Stimulated activated CD4-positive, alpha-beta T cell treated with anti-CD3 and anti-CD28 coated beads, TNF-alpha, amount 100 ng/mL, for 48 hours (primary cell): ENCODE measurements around the gene ATP10A.

ENCODE experiments used
- DNase-seq, 3 donors: peaks; one replicate each; pipeline ENCODE4 v3.0.0-alpha.2; 2020; ENCODE audit warnings: low read depth in 3 of 3

ATP10A gene

DNA sequence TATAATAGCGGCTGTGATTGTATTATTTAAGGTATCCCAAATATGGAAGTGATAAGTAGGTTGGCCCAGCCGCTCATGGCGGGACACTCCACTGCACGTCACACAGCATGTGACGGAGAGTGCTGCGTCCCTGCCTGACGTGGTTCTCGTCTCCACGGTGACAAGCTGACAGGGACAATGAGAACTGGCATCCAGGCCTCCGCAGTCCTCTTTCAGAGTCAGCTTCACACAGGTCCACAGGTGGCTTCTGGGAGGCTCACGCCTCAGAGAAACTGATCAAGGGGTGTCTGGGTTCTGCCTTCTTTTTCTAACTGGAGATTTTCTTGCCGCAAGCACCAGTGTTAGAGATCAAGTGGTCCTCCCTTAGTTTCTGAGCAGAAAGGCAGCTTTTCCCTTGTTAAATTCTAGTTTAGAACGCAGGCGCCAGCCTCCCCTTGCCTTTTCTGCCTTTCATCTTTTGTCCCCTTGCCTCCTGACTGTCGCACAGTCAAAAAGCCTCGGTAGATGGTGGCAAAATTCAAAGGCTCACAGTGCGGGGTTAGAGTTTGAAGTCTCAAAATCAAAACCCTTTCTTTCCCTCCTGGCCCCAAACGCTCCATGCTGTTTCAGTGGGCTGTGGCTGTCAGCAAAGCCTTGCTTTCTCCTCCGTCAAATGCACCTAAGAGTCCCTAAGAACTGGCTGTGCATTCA lies 120.9 kb downstream of the ATP10A start:
- DNase-seq = no peak

DNA sequence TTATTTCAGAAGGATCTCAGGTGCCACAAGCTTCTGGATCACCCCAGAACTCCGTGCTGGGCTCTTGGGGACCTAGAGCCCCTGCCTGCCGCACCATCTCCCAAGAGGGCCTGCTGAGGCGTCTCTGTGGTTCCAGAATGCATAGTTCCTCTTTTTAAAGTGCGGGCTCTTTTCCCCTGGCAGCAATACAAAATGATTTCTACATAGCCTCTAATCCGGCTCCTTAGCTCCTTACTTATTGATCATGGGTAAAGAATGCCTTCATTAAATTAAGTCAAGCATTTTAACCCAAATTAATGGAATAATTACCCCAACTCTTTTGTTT lies 121.9 kb downstream of the ATP10A start:
- no peak for DNase-seq

DNA sequence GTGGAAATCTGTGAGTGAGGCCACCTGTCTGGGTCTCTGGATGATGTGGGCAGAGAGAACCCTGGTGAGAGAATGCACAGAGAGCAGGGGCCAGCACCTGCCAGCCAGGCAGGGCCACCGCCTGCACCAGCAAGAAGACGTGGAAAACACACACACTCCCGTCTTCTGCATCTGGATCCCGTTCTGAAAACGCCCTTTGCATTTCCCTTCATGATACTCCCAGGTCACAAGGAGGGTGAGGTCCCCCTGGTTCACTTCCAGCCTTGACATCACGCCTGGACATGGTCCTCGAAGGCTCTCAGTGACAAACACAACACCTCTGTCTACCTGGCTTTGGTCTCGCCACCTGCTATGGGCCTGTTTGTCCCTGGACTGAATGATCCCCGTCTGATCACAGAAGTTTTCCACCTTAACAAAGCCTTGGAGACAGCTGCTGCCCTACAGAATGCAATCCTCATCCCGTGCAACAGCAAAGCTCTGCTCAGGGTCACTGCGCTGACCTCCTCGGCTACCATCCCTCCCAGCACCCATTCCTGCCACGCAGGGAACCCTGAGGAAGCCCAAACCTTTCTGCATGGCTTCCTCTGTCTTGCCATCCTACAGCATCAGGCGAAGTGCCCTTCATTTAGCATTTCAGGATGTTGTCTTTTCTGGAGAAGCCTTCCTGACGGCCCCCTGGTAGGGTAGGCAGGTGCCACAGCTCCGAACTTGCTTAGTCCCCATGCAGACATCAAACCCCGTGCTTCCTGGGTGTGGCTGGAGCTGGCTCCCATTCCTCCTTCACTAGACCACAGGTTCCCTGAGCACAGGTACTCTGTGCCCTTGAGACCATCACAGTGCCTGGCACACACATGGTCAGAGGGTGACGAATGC lies 122.5 kb downstream of the ATP10A start:
- no peak for DNase-seq

GRCh38 chr15:25739687-25740121 lies 123.4 kb downstream of the ATP10A start:
- peak in 1 of 3 donors; percentile 17 for DNase-seq

DNA sequence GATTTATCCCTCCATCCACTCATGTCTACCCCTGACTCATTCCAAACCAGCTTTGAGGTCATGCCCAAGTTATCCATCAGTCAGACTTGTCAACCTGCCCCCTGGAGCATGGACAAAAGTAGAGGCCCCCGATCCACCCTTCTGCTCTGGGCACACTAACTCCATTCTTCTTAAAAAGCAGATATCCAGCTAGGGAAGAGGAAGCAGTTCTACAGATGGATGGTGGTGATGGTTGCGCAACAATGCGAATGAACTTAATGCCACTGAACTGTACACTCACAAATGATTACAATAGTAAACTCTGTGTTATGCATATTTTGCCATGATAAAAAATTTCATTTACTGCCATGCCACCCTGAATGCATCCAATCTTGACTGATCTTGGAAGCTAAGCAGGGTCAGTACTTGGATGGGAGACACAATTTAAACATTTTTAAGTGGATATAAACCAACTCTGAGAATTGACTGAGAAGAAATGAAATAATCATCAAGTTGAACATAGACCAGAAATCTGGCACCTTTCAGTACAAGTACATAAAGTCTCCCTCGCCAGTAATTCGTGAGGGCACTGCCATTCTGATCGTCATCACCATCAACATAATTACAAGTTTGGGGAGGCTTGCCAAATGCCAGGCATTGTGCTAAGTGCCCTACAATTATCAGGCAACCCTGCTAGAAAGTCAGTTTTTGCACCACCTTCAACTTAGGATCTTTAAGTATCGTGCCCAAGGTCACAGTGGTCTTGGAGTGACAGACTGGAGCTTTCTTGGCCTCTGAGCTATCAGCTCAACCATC lies 124.8 kb downstream of the ATP10A start:
- no peak for DNase-seq

GRCh38 chr15:25737218-25737643 lies 125.9 kb downstream of the ATP10A start:
- no peak for DNase-seq

- no peak for DNase-seq
These were observed 126.7 kb downstream of the ATP10A start for GRCh38 chr15:25736461-25736860.

DNA sequence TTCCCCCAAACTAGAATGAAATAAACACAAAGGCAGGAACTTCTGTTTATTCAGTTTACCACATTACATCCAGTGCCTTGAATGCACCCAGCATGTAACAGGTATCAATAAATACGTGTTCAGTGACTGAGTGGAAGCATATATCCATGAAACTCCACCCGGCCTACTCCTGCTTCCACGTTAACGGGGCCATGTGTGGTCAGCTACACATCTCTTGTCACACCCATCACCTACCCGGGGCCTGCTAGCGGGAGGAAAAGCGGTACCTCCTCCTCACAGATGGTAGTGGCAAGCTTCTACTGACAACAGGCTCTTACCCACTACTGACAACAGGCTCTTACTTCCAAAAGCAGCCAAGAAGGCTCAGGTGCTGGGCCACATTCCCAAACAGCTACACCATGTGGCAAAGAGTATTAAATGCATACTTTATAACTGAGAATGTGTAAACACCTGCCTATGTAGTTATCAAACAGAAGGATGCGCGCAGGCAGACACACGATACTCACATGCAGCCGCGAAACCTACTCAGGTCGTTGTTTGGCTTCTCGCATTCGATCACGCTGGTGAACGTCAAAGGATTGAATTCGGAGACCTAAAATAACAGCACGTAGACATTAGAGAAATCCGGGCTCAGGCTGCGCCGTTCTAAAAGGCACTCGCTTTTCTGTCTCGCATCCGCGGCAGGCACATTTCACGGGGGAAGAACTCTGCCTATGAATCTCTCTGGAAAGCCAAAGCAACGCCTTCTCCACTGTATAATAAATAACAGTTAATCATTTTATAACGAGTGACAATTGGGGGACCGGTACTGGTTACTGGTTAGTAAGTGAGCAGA lies 127.4 kb downstream of the ATP10A start:
- DNase-seq = no peak

DNA sequence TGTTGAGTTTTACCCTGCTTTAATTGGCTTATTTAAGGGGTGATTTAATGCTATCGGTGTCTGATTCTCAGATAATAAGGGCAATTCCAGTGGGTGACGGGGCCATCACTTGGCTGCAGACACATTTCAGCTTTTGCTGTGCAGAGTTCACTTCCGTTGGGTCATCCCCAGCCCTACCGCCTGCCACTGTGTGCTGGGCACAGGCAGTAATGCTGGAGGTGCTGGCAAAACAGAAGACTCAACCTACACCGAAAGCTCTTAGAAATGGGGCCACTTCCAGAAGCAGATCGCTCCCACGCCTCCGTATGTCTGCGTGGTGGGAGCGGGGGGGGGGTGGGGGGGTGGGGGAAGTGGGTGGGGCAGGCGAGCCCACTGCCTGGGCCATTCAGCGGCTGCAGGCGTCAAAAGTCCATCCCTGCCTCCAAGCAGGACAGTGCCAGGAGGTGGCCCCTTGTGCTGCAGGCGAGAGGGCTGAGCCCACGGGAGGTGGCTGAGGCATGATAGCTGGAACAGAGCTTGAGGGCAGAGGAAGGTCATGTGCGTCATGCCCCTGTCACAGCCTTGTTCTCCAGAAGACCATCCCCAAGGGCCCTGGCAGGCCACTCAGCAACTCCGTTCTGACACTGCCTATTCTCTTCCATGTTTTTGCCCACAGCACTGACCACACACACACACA lies 128.3 kb downstream of the ATP10A start:
- no peak for DNase-seq

DNA sequence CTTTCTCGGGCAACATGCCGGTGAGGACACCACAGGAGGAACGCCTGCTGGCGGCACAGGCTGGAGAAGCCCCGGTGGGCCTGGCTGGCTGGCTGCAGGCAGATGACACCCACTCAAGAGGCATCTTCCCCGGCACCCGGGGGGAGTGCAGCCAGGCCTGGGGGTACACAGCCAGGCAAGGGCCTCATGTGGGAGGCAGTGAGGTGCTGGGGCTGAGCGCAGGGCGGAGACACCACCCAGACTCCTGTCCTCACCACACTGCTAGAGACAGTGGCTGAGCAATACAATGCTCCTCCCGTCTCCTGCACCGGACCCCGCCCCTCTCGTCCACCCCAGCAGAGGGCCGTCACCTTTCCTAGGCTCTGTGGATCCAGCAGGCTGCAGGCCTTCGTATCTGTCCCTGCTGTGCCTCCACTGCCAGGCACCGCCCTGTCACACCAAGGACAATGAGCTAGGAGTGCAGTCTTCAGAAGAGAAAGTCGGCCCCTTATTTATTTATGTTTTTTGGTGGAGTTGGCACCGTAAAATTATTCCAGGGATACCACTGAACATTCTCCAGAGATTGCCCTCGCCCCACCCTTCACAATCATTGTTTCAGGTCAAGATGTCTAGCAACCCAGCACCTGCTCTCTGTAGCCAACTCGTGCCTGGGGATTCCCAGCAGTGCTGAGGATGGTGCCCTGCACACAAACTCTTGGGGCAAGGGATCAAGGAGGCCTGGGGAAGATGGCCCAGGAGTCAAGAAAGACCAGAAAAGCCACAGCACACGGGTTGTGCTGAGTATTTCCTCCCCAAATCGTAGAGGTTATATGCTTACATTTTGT lies 129.1 kb downstream of the ATP10A start:
- no peak for DNase-seq

DNA sequence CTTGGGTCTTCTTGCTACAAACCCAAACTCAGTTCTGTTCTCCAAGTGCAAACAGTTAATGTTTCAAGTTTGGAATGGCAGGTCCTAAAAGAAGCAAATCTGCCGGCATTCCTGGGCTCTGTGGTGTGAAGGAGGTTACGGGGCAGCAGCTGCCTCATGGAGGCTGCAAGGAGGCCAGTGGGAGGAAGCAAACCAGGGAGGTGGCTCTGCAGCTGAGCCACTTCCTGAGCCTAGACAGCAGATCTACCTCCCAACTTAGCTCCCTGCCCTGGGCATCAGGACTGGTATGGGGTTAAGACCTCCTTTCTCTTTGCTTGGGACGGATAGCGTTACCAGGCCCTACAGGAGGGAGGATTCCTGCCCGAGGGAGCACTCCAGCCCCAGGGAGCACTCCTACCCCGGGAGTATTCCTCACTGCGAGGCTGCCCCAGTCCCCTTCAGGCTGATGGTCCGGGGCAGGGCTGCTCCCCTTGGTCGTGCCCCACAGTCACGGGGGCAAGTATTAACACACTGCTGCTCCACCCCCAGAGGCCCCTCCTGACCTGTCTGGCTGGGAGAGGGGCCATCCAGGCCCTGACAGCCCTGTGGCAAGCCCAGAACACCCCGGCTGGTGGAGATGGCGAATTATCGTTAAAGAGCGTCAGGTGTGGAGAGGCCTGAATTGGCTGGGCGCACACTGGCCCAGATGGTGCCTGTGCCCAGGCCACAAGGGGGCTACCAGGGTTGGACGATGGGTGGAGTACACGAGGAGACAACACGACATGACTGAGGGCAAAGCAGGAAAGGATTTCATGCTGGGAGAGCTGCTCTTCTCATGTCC lies 129.9 kb downstream of the ATP10A start:
- no peak for DNase-seq

- DNase-seq = no peak
These were observed 130.9 kb downstream of the ATP10A start for GRCh38 chr15:25732191-25732590.

DNA sequence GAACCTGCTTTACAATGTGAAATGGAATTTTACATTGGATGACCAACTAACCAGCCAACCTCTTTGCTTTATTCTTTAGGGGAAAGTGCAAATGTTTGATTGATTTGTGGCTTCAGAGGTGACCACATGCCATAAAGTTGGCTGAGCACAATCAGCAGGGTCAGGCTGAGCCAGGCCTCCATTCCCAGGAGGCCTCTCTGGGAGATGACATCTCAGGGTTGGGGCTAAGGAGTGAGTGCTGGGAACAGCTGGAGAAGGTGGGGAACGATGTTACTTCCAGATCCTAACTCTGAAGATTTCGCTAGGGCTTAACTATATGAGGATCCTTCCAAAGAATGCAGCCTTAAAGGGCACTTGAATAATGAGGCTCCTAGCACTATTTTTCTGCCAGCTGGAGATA lies 131.7 kb downstream of the ATP10A start:
- no peak for DNase-seq

DNA sequence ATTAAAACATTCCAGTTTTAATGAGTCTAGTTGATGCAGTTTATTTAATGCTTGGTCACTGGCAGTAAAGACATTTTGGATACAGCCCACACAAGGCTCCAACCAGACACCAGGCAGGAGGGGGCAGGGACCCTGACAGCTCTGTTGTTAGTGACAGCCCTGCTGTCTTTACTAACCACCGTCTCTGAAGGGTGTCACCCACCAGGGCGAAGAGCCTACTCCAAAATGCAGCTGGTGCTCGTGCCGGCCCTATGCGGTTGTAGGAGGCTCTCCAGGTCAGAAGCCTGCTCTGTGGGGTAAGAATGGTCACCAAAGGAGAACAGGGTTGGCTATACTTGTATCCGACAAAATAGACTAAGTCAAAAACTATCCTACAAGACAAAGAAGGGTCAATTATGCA lies 132.2 kb downstream of the ATP10A start:
- DNase-seq = no peak

DNA sequence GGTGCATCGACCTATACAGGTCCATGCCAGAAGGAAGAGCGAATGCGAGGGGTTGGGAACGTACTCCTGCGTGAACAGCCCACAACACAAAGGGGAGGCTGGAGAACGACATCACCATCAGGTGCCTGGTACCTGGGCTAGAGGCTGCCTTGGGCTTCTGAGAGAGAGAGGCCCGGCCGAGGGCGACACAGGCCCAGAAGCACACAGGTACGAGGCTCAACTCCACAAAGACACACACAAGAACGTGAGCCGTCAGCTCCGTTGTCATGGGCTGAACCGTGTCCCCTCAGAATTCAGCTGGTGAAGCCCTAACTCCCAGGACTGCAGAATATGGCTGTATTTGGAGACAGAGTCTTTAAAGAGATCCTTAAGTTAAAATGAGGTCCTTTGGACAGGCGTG lies 134.3 kb downstream of the ATP10A start:
- DNase-seq = no peak

DNA sequence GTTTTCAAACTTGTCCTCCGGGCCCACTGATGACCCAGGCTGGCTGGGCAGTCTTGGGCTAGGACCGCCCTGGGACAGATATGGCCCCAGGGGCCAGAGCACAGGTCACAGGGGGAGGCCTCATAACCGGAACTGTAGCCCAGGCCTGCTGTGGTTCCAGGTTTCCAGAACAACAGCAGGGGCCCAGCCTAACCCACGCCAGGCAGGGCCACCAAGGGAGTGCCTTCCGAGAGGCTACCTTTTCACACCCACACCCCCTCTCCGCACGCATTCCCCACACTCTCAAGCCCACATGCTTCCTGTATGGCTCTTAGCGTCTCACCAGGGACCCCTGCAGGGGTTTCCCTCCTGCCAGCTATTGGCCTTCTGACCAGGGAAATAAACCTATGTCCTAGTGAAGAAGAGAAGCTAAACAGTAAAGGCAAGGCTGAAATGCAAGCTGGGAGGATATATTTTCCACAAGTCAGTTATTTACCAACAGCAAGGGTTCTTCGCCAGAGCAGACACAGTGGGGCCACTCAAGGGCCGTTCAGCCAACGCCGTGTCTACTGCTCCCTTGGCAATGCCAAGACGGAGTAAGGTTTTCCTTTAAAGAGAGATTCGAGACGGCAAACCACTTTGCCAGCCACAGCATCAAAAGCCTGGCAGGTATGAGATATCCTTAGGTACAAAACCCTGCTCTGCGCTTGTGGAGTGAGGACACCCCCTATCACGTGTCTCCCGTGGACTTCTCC lies 135.1 kb downstream of the ATP10A start:
- no peak for DNase-seq

DNA sequence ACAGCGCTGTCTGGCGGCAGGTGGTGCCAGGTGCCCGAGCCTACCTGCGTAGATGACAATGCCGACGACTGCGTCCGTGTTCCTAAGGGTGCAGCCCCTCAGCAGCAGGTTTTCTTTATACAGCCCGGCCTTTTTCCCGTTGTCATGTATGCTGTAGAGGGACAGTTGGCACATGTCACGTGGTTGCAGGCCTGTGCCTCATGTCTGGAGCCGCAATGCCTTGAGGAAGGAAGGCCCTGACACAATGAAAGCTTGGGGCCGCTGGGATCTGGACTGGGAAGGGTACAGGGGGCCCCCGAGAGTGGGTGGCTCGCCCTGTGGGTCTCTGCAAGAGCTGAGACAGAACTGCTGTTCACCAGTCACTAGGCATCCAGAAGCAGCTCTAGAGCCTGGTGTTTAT lies 136.0 kb downstream of the ATP10A start:
- no peak for DNase-seq

GRCh38 chr15:25725758-25726157 lies 137.4 kb downstream of the ATP10A start:
- no peak for DNase-seq

DNA sequence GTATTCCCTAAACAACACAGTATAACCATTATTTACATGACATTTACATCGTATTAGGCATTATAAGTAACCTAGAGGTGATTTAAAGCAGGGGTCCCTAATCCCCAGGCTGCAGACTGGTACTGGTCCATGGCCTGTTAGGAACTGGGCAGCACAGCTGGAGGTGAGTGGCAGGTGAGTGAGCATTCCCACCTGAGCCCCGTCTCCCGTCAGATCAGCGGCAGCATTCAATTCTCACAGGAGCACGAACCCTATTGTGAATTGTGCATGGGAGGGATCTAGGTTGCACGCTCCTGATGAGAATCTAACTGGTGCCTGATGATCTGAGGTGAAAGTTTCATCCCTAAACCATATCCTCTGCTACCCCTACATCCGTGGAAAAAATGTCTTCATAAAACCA lies 138.2 kb downstream of the ATP10A start:
- no peak for DNase-seq
